Ammon's horn (tissue), 1 donor: Measurements from ENCODE around the gene KRTAP10-7.
"Not testable (repeated sequence)": the region's sequence is repeated elsewhere in the genome, so short reads cannot be mapped to it uniquely, and the experiment has no call there.

Experiments
- DNase-seq: peaks from one replicate; pipeline ENCODE4 v3.0.0-alpha.2; 2016; ENCODE audit warnings: low spot score

Gene KRTAP10-7

DNA sequence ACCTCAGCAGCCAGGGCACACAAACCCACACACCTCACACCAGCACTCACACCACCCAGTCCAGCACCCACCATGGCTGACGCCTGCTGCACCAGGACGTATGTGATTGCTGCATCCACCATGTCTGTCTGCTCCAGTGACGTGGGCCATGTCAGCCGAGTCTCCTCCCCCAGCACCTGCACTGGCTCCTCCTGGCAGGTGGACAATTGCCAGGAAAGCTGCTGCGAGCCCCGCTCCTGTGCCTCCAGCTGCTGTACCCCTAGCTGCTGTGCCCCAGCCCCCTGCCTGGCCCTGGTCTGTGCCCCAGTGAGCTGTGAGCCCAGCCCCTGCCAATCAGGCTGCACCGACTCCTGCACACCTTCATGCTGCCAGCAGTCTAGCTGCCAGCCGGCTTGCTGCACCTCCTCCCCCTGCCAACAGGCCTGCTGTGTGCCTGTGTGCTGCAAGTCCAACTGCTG, 11.7 kb downstream of the KRTAP10-7 start, which contains the start of gene KRTAP10-8:
KRTAP10-8 (plus strand) TSS at position 51 of the 458 bp plus-strand sequence; CDS start at position 73, 22 bp downstream.
- DNase-seq: no peak

DNA sequence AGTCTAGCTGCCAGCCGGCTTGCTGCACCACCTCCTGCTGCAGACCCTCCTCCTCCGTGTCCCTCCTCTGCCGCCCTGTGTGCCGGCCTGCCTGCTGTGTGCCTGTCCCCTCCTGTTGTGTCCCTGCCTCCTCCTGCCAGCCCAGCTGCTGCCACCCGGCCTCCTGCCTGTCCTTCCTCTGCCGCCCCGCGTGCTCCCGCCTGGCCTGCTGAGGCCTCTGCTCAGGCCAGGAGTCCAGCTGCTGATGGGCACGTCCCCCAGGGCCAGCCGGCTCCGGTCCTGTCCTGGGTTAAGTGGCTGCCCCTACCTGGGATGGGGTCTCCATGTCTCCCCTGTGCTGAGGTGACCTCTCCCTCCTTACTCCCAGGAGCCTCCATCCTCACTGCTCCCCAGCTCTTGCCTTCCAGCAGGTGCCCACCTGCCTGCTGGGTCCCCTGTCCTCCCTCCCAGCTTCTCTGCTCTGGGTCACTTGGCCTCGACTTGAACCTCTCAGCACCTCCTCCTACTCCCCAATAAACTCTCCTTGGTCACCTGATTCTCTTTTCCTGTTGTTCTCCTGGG, 12.4 kb downstream of the KRTAP10-7 start:
- DNase-seq: no peak

DNA sequence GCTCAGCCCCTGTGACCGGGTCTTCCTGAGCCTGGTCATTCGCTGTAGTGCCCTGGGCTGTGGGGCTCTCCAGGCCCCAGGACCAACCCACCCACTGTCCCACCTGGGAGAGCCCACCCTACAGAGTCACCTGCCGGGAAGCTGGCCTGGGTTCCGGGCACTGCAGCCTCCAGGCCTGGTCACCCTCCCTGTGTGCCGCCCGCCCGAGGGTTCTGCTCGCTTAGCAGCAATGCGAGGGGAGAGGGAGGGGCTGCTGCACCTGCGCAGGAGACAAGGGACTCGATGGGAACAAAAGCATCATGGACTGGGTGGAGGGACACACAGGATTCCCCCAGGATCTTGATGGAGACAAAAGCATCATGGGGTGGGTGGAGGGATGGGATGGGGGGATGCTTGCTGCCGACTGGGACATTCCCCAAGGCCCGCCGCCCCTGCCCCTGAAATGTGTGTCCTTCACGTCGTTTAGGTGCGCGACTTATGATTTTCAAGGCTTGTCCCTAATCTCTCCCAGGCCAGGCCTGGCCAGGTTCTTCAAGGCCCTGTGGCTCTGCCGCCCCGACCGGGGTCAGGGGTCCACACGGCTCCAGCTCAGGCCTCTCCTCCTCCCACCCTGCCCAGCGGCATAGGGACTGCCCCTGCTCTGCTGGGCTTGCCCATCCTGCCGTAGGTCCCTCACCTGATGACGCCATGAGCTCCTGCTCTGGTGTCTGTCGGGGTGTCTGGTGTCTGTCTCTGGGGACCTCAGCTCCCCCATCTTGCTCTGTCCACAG, 13.2 kb downstream of the KRTAP10-7 start:
- no peak for DNase-seq

DNA sequence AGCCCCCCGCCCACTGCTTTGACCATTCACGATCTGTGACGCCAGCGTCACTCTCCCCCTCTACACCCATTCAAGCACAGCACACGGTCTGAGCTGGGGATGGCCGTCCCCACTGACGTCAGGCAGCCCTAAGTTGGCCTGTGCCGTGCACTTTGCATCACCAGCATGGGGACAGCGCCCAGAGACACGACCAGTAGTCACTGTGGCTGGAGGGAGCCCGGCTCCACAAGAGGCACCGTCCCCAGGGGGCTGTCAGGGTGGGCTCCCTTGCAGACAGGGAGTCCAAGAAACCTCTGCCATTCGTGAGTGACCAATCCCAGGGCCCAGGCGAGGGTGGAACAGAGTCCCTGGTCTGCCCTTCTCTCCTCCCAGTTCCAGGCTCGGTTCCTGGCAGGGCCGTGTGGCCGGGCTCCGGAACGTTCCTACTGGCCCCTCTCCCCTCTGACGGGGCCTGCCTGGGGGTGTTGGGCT, 13.8 kb downstream of the KRTAP10-7 start:
- no peak for DNase-seq

DNA sequence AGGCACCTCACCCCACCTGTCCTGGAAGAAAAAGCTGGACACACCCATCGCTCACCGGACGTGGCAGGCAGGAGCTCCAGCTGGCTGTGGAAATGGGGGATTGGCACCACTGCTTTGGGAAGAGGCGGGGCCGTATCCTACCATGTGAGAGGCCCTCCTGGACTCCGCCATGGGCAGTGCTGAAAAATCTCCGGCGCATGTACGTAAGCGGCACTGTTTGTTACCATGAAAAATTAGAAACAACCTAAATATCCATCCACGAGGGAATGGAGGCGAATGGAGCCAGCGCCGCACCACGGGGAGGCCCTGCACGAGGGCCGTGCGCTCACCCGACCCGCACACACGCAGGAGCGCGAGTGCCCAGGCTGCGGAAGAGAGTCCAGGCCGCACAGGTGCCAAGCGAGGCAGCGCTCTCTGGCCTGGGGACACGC, 14.6 kb downstream of the KRTAP10-7 start:
- DNase-seq: no peak

DNA sequence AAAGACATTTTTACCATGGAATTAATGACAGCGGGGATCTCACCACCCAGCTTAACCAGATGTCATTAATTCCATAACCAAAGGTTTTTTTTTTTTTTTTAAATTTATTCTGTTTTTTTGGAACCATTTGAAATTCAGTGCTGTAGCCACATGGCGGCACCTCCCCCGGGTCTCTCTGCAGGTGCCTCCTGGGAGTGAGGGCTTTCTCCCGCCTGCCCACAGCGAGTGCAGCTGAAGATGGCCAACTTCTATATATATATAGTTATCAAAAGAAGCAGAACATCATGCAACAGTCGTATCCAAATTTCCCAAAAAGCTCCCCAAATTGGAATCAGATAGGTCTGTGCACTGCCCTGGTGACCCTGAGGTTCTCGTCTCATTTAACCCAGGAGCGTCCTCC, 15.1 kb downstream of the KRTAP10-7 start:
- DNase-seq: no peak

DNA sequence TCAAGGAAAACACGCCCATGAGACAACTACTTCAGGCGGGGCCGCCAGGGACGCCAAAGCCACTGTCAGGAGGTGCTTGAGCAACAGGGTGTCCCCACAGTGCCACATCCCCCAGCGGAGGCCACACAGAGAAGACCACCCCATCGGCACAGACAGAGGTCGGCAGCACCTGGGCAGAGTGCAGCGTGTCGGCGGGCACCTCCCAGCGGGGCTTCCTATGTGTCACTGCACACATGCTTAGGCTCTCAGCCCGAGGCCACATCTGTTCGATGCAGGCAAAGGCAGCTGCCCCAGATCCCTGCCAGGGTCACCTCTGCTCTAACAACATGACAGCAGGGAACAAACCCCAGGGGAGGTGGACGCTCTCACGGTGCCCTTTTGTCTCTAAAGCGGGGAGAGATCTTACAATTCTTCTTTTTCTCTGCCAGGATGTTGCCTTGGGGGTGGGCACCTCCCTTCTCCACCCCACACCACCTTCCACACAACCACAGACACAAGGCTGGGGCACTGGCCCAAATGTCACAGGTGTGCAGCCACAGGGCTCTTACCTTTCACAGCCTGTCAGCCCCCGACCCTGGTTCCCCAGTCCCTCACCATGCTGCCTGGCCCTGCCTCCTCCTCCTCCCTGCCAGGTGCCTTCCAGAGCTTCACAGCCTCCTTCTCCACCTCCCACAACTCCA, 15.7 kb downstream of the KRTAP10-7 start:
- DNase-seq: no peak

DNA sequence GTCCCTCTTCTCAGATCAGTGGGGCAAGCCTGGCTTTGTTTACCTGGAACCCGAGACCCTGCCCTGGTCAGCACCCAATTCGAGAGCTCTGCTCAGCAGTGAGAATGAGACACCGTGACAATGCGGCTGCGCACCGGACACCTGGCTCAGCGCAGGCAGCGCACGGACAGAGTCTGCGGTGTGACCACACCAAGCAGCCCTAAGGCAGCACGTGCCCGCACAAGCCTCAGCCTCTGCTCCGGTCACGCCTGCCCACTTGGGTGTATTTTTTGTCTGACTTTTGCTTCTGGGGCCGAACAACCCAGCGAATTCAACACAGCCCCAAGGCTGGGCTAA, 16.2 kb downstream of the KRTAP10-7 start:
- DNase-seq: no peak

DNA sequence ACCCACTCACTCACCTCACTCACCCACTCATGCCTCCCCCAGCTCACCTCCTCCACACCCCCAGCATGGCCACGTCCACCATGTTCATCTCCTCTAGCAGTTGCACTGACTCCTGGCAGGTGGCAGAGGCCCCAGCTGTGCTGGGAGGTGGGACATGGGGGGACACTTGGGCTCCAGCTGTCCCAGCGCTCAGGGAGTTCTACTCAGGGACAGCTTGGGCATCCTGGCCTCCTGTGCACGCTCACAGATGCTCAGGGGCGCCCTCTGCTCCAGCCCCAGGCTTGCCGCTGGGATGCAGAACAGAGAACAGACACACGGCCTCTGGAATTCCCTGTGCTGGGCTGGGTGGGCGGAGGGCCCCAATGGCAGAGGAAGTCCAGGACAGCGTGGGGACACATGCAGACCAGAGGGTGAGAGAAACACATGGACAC, 16.7 kb downstream of the KRTAP10-7 start:
- no peak for DNase-seq

DNA sequence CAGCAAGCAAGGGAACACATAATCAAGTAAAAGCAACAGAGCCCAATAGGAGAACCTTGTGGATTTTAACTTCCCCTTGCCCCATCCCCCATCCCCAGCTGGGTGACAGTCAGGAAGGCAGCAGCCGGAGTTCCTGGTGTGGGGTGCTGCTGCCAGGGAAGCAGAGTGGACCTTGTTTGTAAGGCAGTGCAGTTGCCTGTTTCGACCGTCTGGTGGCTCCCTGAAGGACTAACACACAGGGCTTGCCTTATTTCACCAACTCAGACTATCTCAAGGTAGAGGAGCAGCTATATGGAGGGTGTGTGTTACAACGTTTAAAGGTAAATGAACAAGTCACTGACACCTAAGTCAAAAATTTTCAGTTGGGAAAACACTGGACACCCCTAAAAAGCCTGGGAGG, 18.1 kb downstream of the KRTAP10-7 start:
- DNase-seq: no peak

DNA sequence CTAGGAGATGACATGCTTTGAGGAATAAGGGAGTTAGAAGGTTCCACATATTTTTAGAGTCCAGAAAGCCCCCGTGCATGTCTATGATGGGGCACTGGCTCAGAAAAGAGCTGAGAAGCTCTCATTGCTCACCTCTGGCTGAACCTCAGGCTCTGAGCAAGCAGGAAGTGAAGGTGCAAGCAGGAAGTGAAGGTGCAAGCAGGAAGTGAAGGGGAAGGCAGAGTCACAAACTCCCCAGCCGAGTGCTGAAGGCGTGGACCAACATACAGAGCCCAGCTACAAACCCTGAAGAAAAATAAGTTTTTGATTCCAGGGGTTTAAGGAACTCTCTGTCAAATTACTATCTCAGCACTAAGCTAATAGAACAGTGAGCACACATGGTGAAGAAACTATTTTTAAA, 18.5 kb downstream of the KRTAP10-7 start:
- no peak for DNase-seq

DNA sequence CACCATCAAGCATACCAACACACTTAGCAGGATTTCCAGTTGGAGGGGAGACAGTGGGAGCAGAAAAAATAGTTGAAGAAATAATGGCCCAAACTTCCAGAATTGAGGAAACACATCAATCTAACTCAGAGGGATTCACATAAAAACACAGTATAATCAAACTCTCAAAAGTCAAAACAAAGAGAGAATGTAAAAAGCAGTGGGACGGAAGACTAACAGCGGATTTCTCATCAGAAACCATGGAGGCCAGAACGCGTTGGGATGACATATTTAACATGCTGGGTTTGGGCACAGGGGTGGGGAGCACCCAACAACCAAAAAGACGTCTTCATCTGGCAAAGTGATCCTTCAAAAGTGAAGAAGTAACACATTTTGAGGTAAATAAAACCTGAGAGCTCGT, 19.5 kb downstream of the KRTAP10-7 start:
- no peak for DNase-seq

DNA sequence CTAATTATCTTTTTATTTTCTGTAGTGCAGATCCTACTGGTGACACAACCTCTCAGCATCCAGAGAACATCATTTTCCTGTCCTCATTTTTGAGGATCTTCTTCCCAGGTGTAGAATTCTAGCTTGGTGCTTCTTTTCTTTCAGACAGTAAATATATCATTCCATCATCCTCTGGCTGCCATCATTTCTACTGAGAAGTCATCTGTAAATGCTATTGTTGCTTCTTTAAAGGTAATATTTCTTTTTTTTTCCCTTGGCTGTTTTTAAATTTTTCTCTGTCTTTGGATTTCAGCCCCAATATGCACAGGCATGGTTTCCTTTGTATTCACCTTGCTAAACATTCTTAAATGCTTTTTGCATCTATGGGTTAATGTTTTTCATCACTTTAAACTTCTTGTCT, 23.2 kb downstream of the KRTAP10-7 start:
- no peak for DNase-seq

DNA sequence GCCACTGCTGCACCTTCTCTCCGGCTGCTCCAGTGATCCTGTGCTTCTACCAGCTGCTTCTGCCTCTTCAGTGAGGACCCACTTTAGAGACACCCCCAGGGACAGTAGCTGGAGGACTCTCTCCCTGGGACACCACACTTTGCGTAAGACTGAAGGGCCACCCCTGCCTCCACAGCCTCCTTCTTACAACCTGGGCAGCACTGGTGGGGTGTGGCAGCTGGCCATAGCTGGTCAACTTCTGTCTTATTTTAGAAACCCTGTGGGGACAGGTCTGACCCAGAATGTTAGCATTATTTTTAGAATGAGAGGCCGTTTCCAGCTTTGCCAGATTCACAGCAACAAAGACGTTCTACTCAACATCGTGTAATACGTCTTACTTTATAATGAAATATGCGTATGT, 25.4 kb downstream of the KRTAP10-7 start:
- no peak for DNase-seq

DNA sequence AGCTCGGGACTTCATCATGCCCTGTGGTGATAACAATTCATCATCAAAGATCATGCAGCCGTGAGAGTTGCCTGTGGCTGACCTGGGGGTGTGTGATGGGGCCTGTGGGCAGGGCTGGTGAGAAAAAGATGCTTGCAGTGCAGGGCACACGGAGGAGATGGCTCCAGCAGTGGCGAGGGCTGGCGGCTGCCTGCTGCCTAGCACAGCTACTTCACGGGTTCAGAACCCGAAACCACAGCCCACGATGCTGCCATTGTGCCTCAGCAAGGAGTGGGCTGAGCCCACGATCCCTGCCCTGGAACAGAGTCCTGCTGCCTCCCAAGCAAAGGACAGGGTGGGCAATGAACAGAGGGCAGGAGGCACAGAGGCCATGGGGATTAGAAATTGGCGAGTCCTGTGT, 25.9 kb downstream of the KRTAP10-7 start:
- DNase-seq: no peak

DNA sequence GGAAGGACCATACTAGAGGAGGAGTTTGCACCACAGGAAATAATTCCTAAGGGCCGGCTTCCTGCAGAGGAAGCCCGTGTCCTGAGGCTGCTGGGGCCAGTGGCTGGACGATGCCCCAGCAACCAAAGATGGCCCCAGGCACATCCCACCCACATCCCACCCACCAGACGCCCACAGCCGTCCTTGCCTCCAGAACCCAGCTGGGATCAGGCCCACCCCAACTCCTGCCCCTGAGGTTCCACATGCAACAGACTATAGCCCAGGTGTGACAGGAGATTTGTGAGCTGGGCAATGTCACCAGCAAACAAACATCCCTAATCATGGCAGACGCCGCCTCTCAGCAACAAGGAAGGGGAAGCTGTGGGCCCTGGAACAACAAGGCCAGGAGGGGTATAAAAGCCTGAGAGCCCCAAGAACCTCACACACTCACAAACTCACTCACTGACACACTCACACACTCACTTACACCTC, 26.3 kb downstream of the KRTAP10-7 start, which contains the start of gene KRTAP10-9:
KRTAP10-9 (plus strand) TSS at position 421 of the 471 bp plus-strand sequence. CDS start 79 bp downstream, outside the sequence.
- DNase-seq: no peak

DNA sequence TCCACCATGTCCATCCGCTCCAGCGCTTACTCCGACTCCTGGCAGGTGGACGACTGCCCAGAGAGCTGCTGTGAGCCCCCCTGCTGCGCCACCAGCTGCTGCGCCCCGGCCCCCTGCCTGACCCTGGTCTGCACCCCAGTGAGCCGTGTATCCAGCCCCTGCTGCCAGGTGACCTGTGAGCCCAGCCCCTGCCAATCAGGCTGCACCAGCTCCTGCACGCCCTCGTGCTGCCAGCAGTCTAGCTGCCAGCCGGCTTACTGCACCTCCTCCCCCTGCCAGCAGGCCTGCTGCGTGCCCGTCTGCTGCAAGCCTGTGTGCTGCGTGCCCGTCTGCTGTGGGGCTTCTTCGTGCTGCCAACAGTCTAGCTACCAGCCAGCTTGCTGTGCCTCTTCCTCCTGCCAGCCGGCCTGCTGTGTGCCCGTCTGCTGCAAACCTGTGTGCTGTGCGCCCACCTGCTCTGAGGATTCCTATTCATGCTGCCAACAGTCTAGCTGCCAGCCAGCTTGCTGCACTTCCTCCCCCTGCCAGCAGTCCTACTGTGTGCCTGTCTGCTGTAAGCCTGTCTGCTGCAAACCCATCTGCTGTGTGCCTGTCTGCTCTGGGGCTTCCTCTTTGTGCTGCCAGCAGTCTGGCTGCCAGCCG, 26.9 kb downstream of the KRTAP10-7 start:
- not testable (repeated sequence) for DNase-seq

DNA sequence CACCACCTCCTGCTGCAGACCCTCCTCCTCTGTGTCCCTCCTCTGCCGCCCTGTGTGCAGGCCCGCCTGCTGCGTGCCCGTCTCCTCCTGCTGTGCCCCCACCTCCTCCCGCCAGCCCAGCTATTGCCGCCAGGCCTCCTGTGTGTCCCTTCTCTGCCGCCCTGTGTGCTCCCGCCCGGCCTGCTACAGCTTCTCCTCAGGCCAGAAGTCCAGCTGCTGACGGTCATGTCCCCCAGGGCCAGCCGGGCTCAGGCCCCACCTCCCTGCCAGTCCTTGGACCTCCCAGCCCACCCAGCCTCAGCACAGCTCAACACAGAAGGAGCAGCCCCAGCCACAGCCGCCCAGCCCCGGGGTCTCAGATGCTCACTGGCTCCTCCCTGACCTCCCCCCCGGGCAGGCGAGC, 27.4 kb downstream of the KRTAP10-7 start:
- not testable (repeated sequence) for DNase-seq

DNA sequence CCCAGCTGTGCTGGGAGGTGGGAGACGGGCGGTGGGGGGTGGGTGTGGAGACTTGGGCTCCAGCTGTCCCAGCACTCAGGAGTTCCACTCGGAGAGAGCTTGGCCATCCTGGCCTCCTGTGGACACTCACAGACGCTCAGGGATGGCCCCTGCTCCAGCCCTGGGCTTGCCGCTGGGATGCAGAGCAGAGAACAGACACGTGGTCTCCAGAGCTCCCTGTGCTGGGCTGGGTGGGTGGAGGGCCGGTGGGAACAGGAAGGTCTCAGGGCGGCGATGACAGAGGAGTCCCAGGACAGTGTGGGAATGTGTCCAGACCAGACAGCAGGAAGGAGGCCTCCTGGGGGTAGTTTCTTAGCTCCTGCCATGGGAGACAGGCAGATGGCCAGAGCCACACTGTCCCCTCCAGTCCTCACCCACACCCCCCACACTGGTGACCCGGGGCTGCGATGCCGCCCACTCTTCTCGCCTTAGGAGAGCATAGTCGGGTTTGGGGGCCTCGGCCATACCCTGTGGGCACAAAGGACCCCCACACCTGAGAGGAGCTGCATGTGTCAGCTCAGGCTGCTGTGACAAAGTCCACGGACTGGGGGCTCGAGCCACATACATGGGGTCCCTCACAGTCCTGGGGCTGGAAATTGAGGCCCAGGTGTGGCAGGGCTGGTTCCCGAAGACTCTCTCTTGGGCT, 28.5 kb downstream of the KRTAP10-7 start:
- DNase-seq: no peak

DNA sequence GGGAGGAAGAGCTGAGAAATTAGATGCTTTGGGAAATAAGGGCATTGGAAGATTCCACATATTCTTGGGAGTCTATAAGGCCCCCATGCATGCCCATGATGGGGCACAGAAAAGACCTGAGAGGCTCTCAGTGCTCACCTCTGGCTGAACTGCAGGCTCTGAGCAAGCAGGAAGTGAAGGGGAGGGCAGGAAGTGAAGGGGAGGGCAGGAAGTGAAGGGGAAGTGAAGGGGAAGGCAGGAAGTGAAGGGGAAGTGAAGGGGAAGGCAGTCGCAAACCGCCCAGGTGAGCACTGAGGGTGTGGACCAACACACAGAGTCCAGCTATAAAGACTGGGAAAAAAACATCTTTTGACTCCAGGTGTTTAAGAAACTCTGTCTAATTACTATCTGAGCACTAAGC, 30.0 kb downstream of the KRTAP10-7 start:
- DNase-seq: no peak

DNA sequence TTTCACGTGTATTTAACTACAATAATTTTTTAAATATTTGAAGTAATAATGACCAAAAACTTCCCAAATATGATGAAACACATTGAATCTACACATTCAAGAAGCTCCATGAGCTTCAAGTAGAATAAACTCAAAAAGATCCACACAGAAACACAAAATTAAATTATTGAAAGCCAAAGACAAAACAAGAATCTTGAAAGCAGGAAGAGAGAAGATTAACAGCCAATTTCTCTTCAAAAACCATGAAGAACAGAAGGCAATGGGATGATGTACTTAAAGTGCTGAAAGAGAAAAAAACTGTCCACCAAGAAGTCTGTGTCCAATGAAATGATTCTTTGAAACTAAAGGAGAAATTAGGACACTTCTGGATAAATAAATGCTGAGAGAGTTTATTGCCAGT, 31.7 kb downstream of the KRTAP10-7 start:
- no peak for DNase-seq
